HepG2 (cell line): ENCODE data around the gene ENTREP3. TPM values are rescaled to one million over a fixed set of nuclear protein-coding genes. Genes with fewer than 3 reads are reported as not detected.

Experiments used
- HOXA7 ChIP-seq: sonication (generic); formaldehyde crosslinking; IDR thresholded peaks from 2 replicates; pipeline ENCODE4 v1.8.1; 2022; ENCODE audit warnings: mild to moderate bottlenecking, missing genetic modification reagents, moderate library complexity
- KLF11 ChIP-seq: IDR thresholded peaks from 2 replicates; pipeline ENCODE4 v1.6.1; 2016; ENCODE audit warnings: missing compliant biosample characterization
- MLX ChIP-seq: IDR thresholded peaks from 2 replicates; pipeline ENCODE4 v1.6.1; 2016
- MYNN ChIP-seq: sonication (generic); formaldehyde crosslinking; IDR thresholded peaks from 2 replicates; pipeline ENCODE4 v1.4.0; 2020; ENCODE audit warnings: mild to moderate bottlenecking, low read depth, missing genetic modification reagents
- POLR2AphosphoS5 ChIP-seq: IDR thresholded peaks from 2 replicates; pipeline ENCODE4 v1.6.1; 2012; ENCODE audit warnings: low read depth, low read length
- PRPF4 ChIP-seq: fragments of 200-400 bp; formaldehyde crosslinking; IDR thresholded peaks from 2 replicates; pipeline ENCODE4 v1.6.1; 2016; ENCODE audit warnings: low read length, low read depth; ENCODE audit not compliant: poor library complexity, severe bottlenecking
- SP4 ChIP-seq: sonication (generic); formaldehyde crosslinking; IDR thresholded peaks from 2 replicates; pipeline ENCODE4 v1.8.1; 2023; ENCODE audit warnings: mild to moderate bottlenecking, missing genetic modification reagents
- polyA plus RNA-seq, 8 experiments: library from polyadenylated mRNA; depleted of rRNA in 3 of 8; stranded (reverse) in 7 of 8; unstranded in 1 of 8; fragments of >200 nt; fragmentation: Illumina TruSeq in 4 of 8; extraction: Trizol in 4 of 8; gene quantifications; 2 replicates each; pipeline versions ENCODE4 v1.2.1 to v1.2.3, GENCODE V29; 2011 to 2016; ENCODE audit warnings: low read depth in 4 of 8, missing spikeins in 1 of 8, mixed read lengths in 1 of 8; ENCODE audit not compliant: insufficient read depth in 1 of 8
- total RNA-seq, 5 experiments: library from RNA; depleted of rRNA; stranded (reverse); fragments of >200 nt; fragmentation: Illumina TruSeq; extraction: Trizol; gene quantifications; 2 replicates each; pipeline ENCODE4 v1.2.3, GENCODE V29; 2016; ENCODE audit warnings: low read depth in 1 of 5
- TF ChIP-seq, protein P1 (sequence below): sonication (generic); formaldehyde crosslinking; IDR thresholded peaks from 2 replicates; pipeline ENCODE4 v1.4.0; 2020; ENCODE audit warnings: mild to moderate bottlenecking, missing genetic modification reagents, borderline replicate concordance
- TF ChIP-seq, protein P2 (sequence below): sonication (generic); formaldehyde crosslinking; IDR thresholded peaks from 2 replicates; pipeline ENCODE4 v1.8.1; 2022; ENCODE audit warnings: low read depth, mild to moderate bottlenecking, missing genetic modification reagents

ENTREP3 gene
- total and polyA plus RNA-seq, 2 of the 13 experiments (the other 11 are each of a cell fraction or from before 2014, with no cell fraction given), result 4.1 to 9.9 TPM

GRCh38 chr1:155304558-155305063 is 49.3 kb upstream of the ENTREP3 start (continued):
- TF ChIP-seq, protein P1, sequence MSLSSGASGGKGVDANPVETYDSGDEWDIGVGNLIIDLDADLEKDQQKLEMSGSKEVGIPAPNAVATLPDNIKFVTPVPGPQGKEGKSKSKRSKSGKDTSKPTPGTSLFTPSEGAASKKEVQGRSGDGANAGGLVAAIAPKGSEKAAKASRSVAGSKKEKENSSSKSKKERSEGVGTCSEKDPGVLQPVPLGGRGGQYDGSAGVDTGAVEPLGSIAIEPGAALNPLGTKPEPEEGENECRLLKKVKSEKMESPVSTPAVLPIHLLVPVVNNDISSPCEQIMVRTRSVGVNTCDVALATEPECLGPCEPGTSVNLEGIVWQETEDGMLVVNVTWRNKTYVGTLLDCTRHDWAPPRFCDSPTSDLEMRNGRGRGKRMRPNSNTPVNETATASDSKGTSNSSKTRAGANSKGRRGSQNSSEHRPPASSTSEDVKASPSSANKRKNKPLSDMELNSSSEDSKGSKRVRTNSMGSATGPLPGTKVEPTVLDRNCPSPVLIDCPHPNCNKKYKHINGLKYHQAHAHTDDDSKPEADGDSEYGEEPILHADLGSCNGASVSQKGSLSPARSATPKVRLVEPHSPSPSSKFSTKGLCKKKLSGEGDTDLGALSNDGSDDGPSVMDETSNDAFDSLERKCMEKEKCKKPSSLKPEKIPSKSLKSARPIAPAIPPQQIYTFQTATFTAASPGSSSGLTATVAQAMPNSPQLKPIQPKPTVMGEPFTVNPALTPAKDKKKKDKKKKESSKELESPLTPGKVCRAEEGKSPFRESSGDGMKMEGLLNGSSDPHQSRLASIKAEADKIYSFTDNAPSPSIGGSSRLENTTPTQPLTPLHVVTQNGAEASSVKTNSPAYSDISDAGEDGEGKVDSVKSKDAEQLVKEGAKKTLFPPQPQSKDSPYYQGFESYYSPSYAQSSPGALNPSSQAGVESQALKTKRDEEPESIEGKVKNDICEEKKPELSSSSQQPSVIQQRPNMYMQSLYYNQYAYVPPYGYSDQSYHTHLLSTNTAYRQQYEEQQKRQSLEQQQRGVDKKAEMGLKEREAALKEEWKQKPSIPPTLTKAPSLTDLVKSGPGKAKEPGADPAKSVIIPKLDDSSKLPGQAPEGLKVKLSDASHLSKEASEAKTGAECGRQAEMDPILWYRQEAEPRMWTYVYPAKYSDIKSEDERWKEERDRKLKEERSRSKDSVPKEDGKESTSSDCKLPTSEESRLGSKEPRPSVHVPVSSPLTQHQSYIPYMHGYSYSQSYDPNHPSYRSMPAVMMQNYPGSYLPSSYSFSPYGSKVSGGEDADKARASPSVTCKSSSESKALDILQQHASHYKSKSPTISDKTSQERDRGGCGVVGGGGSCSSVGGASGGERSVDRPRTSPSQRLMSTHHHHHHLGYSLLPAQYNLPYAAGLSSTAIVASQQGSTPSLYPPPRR (CRISPR knock-in tag), result peak; percentile 36; the same call in 1 of the 2 replicates
- TF ChIP-seq MYNN (CRISPR knock-in tag) (no peak), HOXA7 (no peak), MLX (no peak), POLR2AphosphoS5 (peak; percentile 85), SP4 (no peak), KLF11 (CRISPR knock-in tag) (no peak), PRPF4 (no peak)
- TF ChIP-seq, protein P2, sequence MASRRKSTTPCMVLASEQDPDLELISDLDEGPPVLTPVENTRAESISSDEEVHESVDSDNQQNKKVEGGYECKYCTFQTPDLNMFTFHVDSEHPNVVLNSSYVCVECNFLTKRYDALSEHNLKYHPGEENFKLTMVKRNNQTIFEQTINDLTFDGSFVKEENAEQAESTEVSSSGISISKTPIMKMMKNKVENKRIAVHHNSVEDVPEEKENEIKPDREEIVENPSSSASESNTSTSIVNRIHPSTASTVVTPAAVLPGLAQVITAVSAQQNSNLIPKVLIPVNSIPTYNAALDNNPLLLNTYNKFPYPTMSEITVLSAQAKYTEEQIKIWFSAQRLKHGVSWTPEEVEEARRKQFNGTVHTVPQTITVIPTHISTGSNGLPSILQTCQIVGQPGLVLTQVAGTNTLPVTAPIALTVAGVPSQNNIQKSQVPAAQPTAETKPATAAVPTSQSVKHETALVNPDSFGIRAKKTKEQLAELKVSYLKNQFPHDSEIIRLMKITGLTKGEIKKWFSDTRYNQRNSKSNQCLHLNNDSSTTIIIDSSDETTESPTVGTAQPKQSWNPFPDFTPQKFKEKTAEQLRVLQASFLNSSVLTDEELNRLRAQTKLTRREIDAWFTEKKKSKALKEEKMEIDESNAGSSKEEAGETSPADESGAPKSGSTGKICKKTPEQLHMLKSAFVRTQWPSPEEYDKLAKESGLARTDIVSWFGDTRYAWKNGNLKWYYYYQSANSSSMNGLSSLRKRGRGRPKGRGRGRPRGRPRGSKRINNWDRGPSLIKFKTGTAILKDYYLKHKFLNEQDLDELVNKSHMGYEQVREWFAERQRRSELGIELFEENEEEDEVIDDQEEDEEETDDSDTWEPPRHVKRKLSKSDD, result no peak
